Dermis microvascular lymphatic vessel endothelial cell (primary cell): ENCODE results near the gene ZIC1. TPM values are rescaled to one million over a fixed set of nuclear protein-coding genes. Genes with fewer than 3 reads are reported as not detected.

Experiments used
- DNase-seq, 2 donors: peaks; one replicate each; pipeline versions ENCODE4 v3.0.0 to v3.0.0-alpha.2; 2010; ENCODE audit warnings: low read depth in 2 of 2
- total RNA-seq: library from RNA; depleted of rRNA; stranded (reverse); fragments of >200 nt; gene quantifications from 2 replicates; pipeline ENCODE4 v1.2.1, GENCODE V29; 2014

The ZIC1 gene
- total RNA-seq, 1 donor from 2014 or later: not detected

DNA sequence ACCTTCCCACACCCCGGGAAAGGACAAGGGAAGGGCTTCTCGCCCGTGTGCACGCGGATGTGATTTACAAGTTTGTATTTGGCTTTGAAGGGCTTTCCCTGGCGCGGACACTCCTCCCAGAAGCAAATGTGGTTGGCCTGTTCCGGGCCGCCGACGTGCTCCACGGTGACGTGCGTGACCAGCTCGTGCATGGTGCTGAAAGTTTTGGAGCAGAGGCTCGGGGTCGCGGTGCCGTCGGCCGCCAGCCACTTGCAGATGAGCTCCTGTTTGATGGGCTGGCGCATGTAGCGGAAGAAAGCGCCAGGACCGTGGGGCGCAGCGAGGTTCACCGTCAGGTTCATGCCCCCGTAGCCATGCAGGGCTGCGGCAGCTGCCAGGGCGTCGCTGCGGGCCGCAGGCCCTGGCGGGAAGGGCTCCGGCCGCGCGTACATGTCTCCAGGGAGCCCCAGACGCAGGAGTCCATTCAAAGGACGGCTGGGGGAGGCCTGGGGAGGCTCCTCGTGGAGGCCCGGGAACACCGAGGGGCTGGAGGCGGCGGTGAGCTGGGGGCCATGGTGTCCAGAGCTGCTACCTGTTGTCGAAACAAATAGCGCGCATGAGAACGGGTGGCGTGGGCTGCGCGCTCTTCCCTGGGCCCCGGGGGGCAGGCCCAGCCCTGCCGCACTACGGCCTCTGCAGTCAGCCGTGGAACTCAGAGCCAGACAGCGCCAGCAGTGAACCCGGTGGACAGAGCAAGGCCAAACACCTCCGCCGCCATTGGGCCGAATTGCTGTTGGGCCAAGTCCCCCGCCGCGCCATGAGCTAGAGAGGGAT lies 13.1 kb upstream of the ZIC1 start:
- no peak for DNase-seq

DNA sequence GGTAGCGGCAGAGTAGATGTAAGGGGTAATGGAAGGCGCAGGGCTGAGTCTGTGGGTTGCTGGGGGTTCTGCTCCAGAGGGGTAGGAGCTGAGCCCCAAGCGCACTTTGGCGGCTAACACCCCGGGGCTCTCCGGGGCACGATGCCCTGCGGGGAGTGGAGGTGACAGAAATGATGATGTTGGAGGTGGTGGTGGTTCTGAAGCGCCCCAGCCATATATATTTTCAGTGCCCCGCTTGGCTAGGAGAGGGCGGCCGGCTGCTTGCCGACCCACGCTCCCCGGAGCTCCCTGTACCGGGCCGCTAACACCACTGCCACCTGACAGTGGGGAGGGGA lies 12.5 kb upstream of the ZIC1 start:
- DNase-seq: no peak

DNA sequence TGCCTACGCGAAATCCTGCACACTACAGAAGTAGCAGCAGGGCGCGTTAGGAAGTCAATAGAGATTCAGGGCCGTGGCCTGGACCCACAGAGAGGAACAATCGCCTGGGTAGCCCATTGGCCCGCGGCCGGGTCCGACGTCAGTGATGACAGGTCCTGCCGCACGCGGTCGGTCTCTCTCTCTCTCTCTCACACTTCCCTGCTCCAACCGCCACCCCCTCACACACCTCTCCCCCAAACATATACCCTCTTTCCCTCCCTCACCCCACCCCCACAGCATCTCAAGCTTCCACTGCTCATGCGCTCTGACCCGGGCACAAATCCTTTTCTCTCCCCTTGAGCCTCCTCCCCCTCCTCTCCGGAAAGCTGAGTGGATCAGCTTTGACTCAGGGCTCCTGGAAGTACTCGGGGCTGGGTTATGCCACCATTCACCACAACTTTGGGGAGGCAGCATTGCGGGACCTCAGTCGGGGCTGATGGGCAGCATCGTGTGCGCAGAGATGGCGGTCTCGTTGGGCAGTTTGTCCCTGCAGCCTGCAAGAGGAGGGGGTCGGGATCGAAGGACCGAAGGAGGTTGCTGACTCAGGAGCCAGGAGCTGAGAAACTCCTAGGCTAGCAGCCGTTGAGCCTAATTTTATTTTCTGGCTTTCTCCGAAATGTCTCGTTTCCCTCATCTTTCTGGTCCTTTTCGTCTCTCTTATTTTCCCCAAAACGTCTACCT lies 11.8 kb upstream of the ZIC1 start:
- DNase-seq: no peak

DNA sequence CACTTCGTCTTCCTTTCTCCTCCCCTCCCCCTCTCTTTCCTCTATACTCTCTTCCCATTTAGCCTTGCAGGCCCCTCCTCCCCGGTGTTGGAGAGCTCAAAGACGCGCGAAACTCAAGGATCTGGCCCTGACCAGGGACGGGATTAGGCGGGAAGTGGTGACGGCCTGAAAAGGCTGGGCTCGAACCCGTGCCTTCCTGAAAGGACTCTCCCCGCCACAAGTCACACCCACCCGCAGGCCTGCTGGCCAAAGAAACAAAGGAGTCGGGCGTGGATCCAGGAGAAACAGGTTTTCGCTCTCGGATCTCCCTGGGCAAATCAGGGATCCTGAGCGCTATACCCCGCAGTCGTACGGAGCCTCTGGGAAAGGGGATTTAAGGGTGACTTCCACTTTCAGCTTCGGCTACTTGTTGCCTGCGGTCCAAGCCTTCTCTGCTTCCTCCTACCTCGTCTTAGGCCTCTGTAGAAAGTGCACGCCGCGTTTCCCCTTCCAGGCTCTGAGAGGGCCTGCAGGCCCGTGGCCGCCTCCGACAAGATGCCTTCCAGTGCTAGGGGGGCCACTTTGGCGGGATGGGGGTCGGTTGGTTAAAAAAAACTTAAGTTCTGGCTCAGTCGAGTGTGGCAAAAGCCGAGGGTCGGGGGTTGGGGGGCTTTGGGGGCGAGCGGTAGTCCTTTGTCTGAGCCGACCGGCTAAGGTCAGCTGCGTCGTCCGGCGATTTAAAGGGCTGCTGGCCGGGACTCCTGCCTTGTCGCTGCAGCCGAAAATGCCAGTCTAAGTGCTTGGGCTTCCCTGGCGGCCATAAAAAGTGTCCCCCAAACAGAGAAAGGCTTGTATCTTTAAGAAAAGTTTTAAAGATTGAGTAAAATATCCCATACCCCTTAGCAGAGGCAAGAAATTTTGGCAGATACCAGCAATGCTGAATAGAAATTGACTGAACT lies 11.0 kb upstream of the ZIC1 start:
- DNase-seq: no peak

DNA sequence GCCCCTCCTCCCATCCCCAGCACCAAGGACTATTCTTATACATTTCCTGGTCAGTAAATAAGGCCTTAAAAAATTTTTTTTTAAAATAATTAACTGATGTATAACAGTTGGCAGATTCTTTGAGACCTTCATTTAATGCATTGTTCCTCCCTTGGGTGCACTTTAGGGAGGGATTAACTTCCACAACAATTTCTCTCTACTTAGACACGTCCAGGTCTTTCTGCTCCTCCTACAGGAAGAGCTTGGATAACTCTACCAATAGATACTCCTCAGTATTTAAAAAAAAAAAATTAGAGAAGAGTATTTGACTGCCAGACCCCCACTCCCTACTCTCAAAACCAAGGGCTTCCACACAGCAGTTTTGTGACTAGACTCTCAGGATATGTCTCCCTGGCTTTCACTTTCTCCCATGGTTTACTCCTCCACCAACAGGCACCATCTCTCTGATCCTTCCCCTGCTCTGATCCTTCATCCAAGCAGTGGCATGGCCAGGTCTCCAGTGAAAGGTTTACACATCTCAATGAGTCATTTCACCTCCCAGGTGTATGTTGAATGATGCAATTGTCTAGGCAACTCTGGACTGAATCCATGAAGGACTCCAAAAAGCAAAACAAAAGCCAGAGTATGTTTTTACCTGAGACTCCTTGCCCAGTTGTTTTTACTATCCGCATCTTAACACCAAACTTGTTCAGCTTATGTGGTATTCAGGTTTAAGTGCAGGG lies 10.2 kb upstream of the ZIC1 start:
- DNase-seq: no peak

DNA sequence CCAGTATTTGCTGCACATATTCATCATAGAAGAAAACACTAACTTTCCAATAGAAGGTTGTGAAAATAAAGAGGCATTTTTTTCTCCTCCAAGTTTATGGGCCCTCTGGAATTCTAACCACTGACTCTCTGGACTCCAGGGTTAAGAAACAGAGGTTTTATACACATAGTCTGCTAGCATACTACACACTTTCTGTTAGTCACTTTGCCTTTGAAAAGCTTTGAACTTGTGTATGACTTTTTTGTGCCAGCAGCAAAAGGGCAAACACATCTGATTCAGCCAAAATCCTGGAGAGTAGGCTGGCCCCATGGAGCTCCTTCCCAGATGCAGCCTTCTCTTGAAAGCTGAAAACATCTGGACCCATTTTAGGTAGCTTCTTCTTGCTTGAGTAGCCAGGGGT lies 9.1 kb upstream of the ZIC1 start:
- DNase-seq: no peak

DNA sequence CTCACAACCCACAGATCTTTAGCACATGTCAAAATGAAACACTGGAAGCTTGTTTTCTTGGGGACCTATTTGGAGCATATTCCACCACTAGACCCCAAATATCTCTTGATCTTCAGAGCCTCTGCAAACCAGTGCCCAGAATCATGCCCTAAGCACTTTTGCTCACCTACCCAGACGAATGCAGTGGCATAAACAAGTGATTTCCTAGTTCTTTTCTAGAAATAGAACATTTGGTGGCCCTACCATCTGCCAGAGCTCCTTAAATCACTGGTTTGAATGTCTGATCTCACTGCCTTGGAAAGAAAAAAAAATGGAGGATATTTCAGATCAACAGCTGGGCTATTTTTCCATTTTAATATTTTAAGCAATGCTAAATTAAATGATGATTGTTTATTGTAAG lies 8.2 kb upstream of the ZIC1 start:
- DNase-seq: no peak

DNA sequence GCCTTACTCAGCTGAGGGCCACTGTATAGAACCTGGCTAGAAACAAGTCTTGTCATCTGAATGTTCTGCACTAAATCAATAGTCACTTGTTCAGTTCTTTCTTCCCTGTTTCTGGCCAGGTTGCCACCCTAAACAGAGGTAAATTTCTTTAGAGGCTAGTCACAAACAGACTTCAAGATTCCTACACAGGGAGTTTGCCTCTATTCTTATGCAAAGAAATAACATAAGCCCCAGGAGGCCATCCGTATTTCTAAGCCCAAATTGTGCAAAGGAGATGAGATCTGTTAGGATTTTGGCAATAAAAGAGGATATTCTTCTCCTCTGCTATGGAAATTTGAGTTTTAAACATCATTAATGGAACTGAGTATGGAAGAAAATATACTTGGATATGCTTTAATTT lies 7.7 kb upstream of the ZIC1 start:
- DNase-seq: no peak

DNA sequence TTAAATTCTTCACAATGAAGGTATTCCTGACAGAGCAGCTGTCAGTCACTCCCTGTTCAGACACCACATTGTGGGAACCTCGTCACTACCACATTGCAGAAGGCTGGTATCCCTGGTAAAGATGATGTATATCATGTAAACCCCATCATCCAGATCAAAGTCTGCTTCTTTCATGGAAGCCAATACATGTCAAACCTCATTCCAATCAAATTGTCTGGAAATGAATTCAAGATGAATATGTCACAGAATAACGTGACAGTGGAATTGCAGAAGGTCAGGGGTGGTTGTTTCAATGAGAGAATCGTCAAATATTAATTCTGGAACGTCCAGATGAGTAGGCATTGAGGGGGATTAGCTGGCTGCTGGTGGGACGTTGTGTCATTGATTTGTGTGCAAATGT lies 7.0 kb upstream of the ZIC1 start:
- no peak for DNase-seq

DNA sequence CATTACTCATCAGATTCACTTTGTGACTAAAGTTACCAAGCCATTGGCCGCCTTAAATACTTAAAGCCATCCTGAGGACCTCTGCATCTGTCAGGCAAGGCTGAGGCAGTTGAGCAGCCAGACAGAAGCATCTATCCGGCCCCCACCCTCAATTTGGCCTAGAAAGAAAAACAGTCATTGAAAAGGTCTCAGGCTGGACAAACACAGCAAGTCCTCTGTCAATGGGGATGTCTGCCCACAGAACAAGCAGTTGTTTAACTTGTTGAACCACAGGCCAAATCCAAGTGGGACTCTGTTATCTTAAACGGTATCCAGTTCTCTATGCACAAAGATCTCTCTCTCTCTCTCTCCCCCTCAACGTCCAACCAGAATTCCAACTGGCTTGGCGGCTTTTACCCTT lies 5.7 kb upstream of the ZIC1 start:
- no peak for DNase-seq

DNA sequence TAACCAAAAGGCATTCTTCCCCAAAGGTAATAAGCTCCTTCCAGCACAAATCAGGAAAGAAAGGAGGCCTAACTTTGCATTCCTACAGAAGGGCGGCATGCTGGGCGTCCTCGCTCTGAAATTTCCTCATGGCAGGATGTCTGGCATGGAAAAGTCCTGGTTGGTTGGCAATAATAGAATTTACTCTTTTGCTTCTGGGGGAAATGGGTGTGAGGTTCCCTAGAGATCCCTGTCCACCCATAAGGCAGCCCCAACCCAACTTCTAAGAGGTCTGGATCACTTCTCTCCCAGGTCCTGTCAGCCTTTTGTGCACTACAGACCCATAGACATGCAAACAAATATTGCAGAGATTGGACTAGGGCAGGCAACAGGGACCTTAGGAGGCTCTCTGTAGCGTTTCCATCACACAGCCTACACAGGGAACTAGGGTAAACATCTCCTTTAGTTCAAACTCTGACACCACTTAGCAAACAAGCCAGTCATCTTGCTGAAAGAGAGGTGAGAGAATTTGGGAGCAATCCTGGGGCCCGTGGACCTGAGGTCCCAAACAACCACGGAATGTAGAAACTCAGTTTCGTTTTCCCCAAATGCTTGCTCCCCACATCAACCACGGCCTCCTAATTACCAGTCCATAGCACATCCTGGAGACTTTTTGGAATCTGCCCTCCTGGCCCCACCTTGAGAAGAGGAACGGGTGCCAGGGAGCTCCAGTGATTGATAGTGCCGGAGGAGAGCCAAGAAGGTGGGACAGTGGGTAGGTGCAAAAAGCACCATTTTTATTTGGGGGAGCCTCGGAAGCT lies 5.0 kb upstream of the ZIC1 start:
- DNase-seq: no peak

DNA sequence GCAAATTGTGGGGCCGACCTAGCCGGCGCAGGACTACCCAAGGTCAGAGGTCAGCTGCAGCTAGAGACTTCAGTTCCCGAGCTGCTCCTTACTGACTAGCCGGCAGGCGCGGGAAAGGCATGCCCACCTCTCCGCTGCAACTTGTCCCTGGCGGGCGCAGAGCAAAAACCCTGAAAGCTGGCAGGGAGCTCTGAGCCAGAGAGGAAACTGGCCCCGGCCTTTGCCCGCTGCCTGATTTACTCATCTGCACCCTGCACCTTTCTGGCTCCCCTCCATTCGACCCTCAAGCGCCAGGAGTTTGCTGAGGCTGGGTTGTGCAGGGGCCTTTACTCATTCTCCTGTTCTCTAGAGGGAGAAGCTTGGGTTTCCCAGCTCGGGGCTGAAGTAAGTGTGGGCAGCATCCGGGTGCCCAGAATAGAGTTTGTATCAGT lies 4.3 kb upstream of the ZIC1 start:
- DNase-seq: no peak

DNA sequence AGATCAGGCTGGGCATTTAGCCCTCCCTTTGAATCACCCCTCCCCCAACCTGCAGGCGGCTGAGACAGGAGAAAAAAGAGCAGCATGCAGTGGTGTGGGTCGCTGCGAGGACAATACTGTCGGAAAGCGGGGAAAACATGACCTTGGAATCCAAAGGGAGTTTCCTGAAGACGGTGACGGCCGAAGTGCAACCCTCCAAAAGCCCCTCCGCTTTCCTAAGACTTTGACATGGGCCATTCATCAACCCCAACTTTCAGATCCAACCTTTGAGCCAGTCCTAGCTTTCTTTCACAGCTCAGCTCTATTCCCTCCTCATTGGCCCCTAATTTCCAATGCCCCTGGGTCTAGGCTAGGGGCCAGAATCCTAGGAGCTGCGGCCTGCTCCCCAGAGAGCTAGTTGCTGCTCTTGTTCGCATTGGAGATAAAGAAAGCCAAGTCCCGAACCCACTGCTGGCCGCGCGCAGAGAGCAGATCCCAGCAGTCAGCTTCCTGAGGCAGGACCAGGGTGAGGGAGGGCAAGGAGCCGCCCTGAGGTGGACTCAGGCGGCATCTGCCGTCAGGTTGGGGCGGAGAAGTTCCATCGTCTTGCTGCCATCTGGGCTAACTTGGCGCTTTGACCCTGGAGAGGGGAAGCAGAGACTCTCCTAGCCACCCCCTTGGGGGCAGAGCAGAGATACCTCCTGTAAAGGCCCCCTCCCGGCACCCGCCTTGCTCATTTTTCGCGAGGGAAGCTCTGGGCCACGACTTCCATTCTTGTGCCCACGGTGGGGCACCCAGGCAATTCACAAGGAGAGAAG lies 3.7 kb upstream of the ZIC1 start:
- no peak for DNase-seq

DNA sequence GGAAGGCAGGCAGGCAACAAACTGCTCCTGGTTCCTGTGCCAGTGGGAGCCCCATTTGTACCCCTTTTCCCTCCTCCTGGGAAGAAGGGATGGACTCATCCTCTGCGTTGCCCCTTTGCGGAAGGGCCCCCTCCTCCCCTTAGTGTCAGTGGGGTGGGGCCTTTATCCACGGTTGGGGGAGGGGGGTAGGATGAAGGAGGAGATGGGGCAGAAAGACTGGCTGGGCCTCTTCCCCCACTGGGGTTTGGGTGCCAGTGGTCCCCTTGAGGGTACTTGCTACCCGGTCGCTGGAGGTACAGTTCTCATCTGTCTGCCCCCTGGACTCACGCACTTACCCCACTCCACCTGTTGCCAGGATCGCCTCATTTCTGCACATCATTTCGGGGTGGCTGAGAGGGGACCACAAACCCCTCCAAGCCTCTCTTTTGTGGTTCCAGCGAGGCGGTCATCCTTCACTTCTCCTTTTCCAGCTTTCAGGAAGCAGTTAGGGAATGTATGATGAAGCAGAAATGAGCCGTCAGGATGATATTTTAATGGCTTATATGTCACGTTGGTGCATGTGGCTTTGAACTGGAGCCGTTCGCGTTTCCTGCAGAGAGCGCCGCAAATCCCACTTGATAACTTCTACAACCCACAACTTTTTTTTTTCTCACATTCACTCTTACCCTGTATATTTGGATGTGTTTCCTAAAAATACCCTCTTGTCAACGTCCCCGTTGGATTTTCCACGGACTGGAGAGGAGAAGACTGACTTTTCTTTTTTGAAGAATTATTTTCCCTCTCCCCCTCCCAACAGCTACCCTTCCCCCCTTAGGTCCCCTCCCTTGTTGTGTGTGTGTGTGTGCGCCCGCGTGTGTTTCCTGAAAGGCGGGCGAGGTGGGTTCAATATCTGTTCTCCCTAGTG lies 2.9 kb upstream of the ZIC1 start, which contains the start of gene ZIC4:
Gene ZIC4, minus strand, starts transcription at position 516 of the 904 bp plus-strand sequence. CDS start 3,746 bp downstream, outside the sequence.
- DNase-seq: no peak

DNA sequence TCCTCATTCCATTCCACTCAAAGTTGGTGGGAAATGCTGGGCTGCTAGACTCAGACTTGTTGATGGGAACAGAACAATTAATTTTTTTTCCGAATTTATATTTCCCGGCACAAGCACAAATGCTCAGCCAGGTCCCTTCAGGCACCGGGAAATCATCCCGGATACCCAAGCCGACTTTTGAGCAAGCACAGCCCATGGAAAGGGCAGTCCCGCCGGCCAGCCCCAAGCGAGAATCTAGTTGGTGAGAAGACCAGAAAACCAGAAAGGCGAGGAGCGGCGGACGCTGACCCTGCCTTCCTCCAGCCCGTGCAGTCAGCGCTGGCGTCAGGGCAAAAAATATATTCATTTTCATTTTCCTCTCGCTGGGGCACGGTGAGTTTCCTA lies 2.1 kb upstream of the ZIC1 start:
- DNase-seq: no peak

DNA sequence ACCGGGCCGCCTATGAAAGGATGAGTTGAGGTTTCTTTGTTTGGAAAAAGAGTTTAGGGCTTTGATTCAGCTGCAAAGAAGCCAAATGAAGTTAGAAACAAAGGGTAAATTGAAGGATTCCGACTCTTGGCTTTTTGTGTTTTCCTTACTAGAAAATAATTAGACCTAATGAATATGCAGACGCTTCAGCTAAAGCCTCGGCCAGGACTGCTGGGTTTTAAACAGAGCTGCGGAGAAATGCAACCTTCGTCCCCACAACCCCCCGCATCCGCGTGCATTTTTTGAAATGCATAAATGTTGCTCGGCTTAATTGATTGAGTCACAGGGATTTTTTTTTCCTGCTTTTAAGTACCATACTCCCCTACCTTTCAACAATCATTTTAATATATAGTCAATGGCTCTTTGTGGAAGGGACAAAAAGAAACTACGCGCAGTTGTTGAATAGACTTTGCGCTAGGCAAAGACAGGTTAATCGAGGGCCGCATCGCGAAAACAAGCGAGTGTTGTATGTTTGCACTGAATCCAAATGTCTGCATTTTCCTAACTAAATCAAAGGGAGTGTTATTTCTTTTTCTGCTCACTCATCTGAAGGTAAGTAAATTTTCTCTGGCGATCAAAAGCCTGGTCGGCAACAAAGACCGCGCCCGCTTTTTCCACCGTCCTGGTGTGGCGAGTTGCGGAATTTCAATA lies 1.5 kb upstream of the ZIC1 start:
- no peak for DNase-seq

DNA sequence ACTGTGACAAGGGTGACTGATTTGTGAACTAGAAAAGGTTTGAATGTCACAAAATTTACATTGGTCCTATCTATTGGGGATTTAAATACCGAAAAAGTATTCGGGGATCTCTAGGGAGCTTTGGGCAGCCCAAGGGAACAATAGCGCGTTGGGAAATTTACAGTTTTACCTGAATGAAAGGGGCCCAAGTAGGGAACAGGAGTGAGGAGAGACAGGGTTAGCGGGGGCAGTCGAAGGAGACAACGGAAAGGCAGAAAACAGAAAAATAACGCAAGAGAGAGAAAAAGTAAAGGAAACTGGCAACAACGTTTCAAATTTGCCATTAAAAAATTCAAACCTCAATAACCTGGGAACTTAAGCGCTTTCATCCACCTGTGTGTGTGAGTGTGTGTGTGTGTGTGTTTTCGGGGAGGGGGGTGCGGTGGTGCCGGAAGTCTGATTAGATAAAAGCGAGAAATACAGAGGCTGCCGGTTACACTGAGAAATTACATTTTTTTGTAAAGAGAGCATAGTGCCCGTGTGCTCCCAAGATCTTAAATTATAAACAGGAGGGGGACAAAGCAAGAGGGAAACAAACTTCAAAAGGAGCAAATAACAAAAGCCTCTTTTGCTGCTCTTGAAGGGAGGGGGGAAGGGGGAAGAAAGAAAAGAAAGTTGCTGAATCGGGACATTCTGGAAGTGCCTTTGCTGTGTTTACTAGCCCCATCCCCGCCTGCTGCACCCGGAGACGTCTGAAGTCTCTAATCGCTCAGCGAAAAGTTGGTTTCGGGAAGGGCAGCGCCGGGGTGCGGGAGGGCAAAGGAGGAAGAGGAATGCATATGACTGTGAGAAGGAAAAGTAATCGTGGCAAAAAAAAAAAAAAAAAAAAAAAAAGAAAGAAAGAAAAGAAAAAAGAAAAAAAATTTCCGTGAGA lies 721 bp upstream of the ZIC1 start:
- DNase-seq: no peak
